Right lobe of liver (tissue), 6 donors: ENCODE data around the gene TNFAIP8. TPM values are rescaled to one million over a fixed set of nuclear protein-coding genes. Genes with fewer than 3 reads are reported as not detected.

Experiments
- ATAC-seq, 4 donors: fragments of 200-7000 bp; cut with Tn5 transposase; one replicate each; pipeline ENCODE4 v1.9.1; 2020; ENCODE audit warnings: mild to moderate bottlenecking in 4 of 4, moderate library complexity in 4 of 4
- DNase-seq, 3 donors: peaks; one replicate each; pipeline ENCODE4 v3.0.0-alpha.2; 2020
- H3K27ac ChIP-seq, 3 donors: fragments of 200-600 bp; one replicate each; pipeline ENCODE4 v1.8.0; 2022
- H3K27me3 ChIP-seq, 2 donors: fragments of 200-600 bp; one replicate each; pipeline ENCODE4 v1.8.0; 2022
- H3K36me3 ChIP-seq, 4 donors: fragments of 200-600 bp; sonication (generic) in 1 of 4; one replicate each; pipeline versions ENCODE4 v1.5.1 to v1.8.0; 2017 to 2022; ENCODE audit warnings: control low read depth in 1 of 4
- H3K4me1 ChIP-seq, 4 donors: fragments of 200-600 bp; sonication (generic) in 1 of 4; one replicate each; pipeline versions ENCODE4 v1.5.1 to v1.8.0; 2017 to 2022; ENCODE audit warnings: control low read depth in 1 of 4
- H3K4me3 ChIP-seq, 3 donors: fragments of 200-600 bp; one replicate each; pipeline ENCODE4 v1.8.0; 2022
- H3K9me3 ChIP-seq, 4 donors: fragments of 200-600 bp; sonication (generic) in 1 of 4; one replicate each; pipeline versions ENCODE4 v1.5.1 to v1.8.0; 2017 to 2022; ENCODE audit warnings: control low read depth in 1 of 4
- POLR2A ChIP-seq: fragments of 450-650 bp; IDR thresholded peaks from one replicate; pipeline ENCODE4 v1.6.1; 2017; ENCODE audit warnings: antibody characterized with exemption, mild to moderate bottlenecking
- WGBS: methylation state at CpG from one replicate; pipeline ENCODE4 v1.1.6; 2018; ENCODE audit warnings: low coverage, low lambda C conversion rate; ENCODE audit not compliant: insufficient coverage; ENCODE audit errors: missing lambda C conversion rate; 5-methylcytosine and 5-hydroxymethylcytosine counted together
- intact Hi-C, 2 donors: fragments of 100-400 bp; cut with DNase I; formaldehyde crosslinking; loops; one replicate each; pipeline versions ENCODE4 v1.11.2 to v1.14.1; 2022
- total RNA-seq, 6 experiments: library from RNA; depleted of rRNA in 2 of 6; stranded (reverse); fragments of >200 nt in 2 of 6; fragmentation: NEBNext Ultra II Directional in 3 of 6; extraction: Animal tissue kit (Norgen Biotek cat#: 25700) in 3 of 6; gene quantifications; one replicate each; pipeline versions ENCODE4 v1.1.0 to v1.2.4, GENCODE V29; 2016 to 2023
- TF ChIP-seq, protein P1 (sequence below), 4 donors: fragments of 200-600 bp in 3 of 4; fragments of 450-650 bp in 1 of 4; IDR thresholded peaks; one replicate each; pipeline versions ENCODE4 v1.5.1 to v1.8.0; 2016 to 2022; ENCODE audit warnings: antibody characterized with exemption in 4 of 4, mild to moderate bottlenecking in 2 of 4
- donor health status: DM: no; HTN: yes; CAD: no.
- donor health status: DM: no; HTN: no; CAD: no.
- donor health status: DM: no; HTN: no; CAD: no.
- donor health status: DM: no; HTN: yes; CAD: no.
- donor health status: DM: no; HTN: yes; CAD: no.

Gene TNFAIP8
- total RNA-seq, 6 experiments from 2014 or later = 2.2 to 26.7 (median 5.4) TPM

DNA sequence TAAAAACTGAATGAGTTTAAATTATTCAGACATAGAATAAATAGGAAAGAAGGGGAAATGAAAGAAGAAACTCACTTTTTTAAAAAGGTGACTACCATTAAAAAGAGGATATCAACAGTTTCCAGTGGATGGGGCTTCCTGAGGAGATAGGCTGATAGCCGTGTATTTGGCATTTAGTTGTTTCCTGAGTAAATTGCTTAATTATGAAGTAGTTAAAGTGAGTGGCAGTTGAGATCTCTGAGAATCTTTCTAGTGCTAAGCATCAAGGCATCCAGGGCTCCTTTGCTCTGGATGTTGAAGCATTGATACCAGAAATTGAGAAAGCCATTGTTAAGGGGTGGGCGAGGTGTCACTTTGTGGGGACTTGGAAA lies 2.7 kb downstream of the TNFAIP8 start:
- no peak overlapping the region for H3K27ac ChIP-seq
- no peak overlapping the region for H3K4me3 ChIP-seq
- H3K9me3 ChIP-seq = no peaks in the 10 kb centered on the region
- DNase-seq (no peak), ATAC-seq (no peak)
- WGBS = 71% methylated on average over 2 of the region's 2 CpGs
- H3K36me3 ChIP-seq = no peaks in the 10 kb centered on the region
- TF ChIP-seq, protein P1, sequence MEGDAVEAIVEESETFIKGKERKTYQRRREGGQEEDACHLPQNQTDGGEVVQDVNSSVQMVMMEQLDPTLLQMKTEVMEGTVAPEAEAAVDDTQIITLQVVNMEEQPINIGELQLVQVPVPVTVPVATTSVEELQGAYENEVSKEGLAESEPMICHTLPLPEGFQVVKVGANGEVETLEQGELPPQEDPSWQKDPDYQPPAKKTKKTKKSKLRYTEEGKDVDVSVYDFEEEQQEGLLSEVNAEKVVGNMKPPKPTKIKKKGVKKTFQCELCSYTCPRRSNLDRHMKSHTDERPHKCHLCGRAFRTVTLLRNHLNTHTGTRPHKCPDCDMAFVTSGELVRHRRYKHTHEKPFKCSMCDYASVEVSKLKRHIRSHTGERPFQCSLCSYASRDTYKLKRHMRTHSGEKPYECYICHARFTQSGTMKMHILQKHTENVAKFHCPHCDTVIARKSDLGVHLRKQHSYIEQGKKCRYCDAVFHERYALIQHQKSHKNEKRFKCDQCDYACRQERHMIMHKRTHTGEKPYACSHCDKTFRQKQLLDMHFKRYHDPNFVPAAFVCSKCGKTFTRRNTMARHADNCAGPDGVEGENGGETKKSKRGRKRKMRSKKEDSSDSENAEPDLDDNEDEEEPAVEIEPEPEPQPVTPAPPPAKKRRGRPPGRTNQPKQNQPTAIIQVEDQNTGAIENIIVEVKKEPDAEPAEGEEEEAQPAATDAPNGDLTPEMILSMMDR (IDR thresholded peaks at IDR 0.05) = no peak
- TF ChIP-seq POLR2A = no peak
- H3K4me1 ChIP-seq = peaks cover 0 to 5% (median 0%) of the 10 kb centered on the region in 4 donors
- no peaks in the 10 kb centered on the region for H3K27me3 ChIP-seq
- intact Hi-C loops = no loop called here

DNA sequence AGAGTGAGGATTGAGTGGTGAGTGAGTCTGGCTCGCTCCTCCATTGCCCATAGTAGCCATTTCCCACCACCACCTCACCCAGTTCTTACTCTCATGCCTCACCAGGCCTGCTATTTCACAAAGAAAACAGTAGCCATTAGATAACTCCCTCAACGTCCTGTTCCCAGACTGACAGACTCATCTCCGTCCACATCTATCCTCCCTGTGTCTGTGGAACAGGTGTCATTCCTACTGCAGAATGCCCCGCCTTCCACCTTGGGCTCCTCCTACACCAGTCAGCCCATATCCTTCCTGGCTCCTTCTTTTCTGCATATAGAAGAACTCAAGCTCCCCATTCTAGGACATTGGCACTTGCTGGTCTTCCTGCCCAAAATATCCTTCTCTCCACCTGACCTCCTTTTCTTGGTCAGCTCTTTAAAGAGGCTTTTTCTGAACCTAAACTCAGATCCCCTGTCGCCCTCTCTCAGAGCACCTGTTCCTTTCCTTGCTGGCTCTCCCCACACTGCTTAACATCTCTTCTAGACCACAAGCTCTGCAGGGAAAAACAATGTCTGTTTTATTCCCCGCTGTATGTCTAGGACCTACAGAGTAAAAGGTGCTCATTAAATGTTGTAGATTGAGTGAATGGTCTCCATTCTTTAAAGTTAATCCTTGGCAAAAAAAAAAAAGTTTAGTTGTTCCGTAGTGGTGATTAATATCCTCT lies 3.2 kb downstream of the TNFAIP8 start:
- Histone ChIP-seq H3K4me1 (peaks cover 0 to 5% (median 0%) of the 10 kb centered on the region in 4 donors), H3K9me3 (no peaks in the 10 kb centered on the region), H3K36me3 (no peaks in the 10 kb centered on the region), H3K27ac (no peak overlapping the region), H3K4me3 (no peak overlapping the region), H3K27me3 (no peaks in the 10 kb centered on the region)
- DNase-seq (no peak), ATAC-seq (no peak)
- intact Hi-C loops = no loop called here
- TF ChIP-seq, protein P1 (IDR thresholded peaks at IDR 0.05) = no peak
- TF ChIP-seq POLR2A = no peak
- WGBS = 66% methylated on average over 4 of the region's 7 CpGs

DNA sequence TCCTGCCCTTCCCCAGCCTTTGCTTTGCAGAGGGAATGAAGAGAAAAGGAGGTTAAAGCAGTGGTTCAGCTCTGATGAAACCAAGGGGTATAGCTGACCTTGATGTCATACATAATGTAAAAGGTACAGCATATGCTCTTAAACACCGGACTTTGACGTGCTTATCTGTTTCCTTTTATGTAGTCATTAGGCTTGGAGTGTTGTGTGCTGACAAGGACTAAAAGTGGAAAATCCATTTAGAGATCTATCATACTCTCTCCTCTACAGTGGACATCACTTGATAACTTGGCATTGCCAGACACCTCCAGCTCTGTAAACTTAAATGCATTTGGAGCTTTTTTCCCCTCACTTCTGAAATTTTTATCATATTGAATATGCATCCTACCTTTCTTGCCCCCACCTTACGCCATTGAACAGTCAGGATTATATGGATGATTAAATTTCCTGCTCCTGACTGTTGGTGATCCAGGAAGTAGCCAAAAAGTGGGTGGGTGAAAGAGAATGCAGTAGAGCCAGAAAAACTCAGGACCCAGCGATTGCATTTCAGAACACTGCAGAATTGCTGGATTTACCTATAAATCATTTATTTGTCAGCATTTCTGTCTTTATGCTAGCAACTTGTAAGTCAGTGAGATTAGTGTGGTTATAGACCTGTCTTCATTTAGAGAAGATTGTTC lies 4.1 kb downstream of the TNFAIP8 start:
- H3K27me3 ChIP-seq = no peaks in the 10 kb centered on the region
- H3K9me3 ChIP-seq = no peaks in the 10 kb centered on the region
- H3K4me1 ChIP-seq = peaks cover 0 to 5% (median 0%) of the 10 kb centered on the region in 4 donors
- WGBS = 67% methylated on average over 4 of the region's 4 CpGs
- DNase-seq (no peak), ATAC-seq (no peak)
- H3K27ac ChIP-seq = no peak overlapping the region
- no peaks in the 10 kb centered on the region for H3K36me3 ChIP-seq
- intact Hi-C loops = no loop called here
- no peak overlapping the region for H3K4me3 ChIP-seq
- TF ChIP-seq POLR2A = no peak
- TF ChIP-seq, protein P1 (IDR thresholded peaks at IDR 0.05) = no peak

DNA sequence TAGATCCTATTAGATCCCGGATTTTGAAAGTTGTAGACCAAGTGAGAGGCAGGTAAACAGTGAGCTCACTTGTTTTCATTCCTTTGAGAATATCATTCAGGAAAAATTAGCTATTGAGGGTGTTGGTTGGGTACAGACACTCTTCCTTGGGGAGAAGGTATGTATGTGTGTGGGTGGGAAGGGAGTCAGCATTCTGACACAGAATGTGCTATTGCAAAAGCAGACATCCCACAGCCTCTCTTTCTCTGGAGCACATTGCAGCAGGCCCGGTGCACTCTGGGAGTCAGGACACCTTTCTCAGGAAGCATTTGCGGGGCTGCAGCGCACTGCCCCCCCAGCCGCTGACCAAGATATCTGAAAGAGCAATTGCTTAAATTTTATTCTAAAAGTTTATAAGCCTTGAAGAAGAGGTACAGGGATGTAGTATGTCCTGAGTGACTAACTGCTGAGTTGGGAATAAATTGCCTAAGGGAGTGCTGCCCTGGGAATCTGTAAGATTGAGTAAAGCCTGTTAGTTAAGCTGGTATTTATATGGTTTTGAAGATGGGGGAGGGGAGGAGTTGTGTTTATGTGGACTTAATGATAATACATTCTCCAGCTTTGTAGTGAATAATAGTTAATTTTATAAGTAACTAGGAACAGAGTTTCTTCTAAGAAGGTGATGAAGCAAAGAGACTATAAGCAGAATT lies 5.2 kb downstream of the TNFAIP8 start:
- no peak for DNase-seq
- H3K27me3 ChIP-seq = no peaks in the 10 kb centered on the region
- TF ChIP-seq, protein P1 (IDR thresholded peaks at IDR 0.05) = no peak
- TF ChIP-seq POLR2A = no peak
- H3K27ac ChIP-seq = no peak overlapping the region
- intact Hi-C loops = no loop called here
- no peaks in the 10 kb centered on the region for H3K9me3 ChIP-seq
- H3K36me3 ChIP-seq = no peaks in the 10 kb centered on the region
- WGBS = 64% methylated on average over 4 of the region's 5 CpGs
- ATAC-seq = no peak
- no peak overlapping the region for H3K4me3 ChIP-seq
- peaks cover 0 to 5% (median 0%) of the 10 kb centered on the region in 4 donors for H3K4me1 ChIP-seq
